Transverse colon (tissue), 3 donors: Measurements from ENCODE around the gene SYCN.

Experiments
- CTCF ChIP-seq, 5 experiments: fragments of 200-600 bp in 3 of 5; fragments of 450-650 bp in 2 of 5; sonication (generic) in 3 of 5; IDR thresholded peaks; 1 replicate in 2 of 5; 2 replicates in 3 of 5; pipeline ENCODE4 v1.5.1; 2016 to 2017; ENCODE audit warnings: antibody characterized with exemption in 5 of 5, inconsistent platforms in 3 of 5, mild to moderate bottlenecking in 2 of 5, moderate library complexity in 1 of 5
- POLR2A ChIP-seq: fragments of 450-650 bp; IDR thresholded peaks from one replicate; pipeline ENCODE4 v1.6.1; 2016; ENCODE audit warnings: antibody characterized with exemption, mild to moderate bottlenecking, moderate library complexity

- TF ChIP-seq CTCF (IDR thresholded peaks at IDR 0.05) (no peak), POLR2A (no peak)
Observed at GRCh38 chr19:39251081-39251480, 47.0 kb upstream of the SYCN start.
